ENCODE data around the gene TRIM38.
"Not testable (repeated sequence)": the region's sequence is repeated elsewhere in the genome, so short reads cannot be mapped to it uniquely, and the experiment has no call there.

TRIM38 gene

DNA sequence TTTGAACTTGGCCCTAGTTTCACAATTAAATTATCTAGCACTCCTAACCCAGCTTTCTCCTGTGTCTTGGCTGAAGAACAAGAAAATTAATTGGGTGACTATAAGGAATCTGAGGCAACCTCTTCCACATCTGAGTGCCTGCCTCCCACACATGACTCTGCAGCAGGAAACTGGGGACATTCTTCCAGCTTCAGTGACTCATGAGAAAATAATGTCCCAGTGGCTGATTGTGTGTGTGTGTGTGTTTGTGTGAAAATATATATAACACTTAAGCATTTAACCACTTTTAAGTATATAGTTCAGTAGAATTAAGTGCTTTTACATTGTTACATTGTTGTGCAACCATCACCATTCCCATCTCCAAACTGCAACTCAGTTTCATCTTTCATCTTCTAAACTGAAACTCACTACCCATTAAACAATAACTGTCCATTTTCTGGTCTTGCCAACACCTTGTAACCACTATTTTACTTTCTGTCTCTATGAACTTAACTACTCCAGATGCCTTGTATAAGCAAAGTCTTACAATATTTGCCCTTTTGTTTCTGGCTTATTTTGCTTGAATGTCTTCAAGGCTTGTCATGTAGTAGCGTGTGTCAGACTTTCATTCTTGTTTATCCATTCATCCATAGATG lies 8.7 kb downstream of the TRIM38 start:
- no peak for DNase-seq (ENCODE audit: low spot score)

DNA sequence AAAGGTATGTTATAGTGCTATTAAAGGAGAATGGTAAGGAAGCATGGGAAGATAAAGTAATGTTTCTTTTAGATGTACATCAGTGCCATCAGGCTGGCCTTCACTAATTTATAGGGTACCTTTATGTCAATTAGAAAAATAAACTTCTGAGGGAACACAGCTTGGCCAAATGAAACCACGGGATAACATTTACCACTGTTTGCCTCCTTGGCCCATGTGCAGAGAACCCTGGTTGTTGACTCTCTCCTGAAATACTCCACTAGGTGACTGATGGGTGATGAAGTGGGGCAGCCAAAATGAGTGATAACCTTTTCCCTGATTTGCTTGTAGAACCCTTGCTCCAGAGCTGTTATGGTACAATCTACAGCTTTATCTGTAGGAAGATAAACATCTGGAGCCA lies 9.5 kb downstream of the TRIM38 start:
- DNase-seq (ENCODE audit: low spot score) = no peak

DNA sequence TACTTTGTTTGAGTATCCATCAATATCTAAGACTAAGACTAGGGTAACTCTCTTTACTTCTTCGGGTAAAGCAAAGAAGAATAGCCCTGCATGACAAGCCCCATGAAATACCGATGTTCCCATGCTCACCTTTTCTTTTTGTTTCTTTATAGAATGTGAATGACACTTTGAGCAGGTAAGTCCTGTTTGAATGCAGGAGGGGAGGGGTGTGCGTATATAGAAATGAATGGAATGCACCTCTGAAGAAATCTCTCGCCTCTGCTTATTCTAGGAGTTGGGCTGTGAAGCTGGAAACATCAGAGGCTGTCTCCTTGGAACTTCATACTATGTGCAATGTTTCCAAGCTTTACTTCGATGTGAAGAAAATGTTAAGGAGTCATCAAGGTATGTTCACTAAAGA lies 10.3 kb downstream of the TRIM38 start:
- no peak for DNase-seq (ENCODE audit: low spot score)

DNA sequence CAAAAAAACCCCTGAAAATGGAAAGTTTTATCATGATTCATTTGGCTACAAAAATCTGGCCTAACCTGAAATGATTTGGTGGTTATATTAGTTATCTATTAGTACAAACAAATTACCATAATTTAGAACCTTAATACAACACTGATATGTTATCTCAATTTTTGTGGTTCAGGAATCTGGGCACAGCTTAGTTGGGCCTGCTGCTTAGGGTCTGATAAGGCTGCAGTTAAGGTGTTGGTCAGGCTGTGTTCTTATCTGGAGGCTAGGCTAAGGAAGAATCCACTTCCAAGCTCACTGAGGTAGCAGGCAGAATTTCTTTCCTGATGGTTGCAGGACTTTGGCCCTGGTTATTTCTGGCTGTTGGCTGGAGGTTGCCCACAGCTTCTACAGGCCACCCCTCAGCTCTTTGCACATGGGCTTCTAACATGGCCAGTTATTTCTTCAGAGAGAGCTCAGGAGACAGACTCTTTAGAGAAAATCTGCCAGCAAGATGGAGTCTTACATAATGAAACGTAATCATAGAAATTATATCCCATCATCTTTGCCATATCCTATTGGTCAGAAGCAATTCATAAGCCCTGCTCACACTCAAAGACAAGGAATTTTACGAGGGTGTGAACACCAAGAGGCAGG lies 11.4 kb downstream of the TRIM38 start:
- DNase-seq (ENCODE audit: low spot score) = no peak

DNA sequence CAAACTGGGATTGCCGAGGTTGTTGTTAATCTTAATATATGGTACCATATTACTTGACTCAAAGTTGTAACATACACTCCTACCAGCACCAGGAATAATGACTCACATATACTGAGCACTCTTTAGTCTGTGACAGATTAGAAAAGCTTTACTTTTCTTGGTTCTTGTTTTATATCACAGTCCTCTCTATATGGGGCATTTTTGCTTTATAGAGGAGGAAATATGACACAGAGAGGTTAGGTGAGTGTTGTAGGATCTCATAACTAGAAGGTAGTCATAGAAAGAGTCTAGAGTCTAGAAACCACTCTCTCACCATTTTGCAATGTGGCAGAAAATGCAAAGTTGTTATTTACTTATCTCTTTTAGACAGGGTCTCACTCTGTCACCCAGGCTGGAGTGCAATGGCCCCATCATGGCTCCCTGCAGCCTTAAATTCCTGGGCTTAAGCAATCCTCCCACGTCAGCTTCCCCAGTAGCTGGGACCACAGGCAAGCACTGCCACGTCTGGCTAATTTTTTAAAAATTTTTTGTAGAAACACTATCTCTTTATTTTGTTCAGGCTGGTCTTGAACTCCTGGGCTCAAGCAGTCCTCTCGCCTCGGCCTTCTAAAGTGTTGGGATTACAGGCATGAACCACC lies 13.4 kb downstream of the TRIM38 start:
- peak; percentile 57 for DNase-seq (ENCODE audit: low spot score)

DNA sequence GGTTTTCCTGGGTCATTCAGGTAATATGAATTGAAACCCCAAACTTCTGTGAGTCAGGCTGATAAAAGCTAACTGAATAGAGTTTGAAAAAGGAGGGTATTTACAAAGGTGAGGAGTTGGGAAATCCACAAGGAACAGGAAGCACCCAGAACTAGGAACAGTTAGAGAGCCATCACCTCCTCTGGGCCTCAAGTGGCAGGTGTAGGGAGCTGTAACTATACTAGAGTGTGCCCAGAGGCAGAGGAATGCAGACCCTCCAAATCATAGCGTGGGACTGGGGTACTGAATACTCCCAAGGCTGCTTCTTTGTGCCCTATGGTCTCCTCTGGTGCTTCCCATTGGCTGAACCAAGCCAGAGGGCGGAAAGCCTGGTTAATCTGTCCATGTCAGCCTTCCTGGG lies 18.3 kb downstream of the TRIM38 start:
- no peak for DNase-seq (ENCODE audit: low spot score)

DNA sequence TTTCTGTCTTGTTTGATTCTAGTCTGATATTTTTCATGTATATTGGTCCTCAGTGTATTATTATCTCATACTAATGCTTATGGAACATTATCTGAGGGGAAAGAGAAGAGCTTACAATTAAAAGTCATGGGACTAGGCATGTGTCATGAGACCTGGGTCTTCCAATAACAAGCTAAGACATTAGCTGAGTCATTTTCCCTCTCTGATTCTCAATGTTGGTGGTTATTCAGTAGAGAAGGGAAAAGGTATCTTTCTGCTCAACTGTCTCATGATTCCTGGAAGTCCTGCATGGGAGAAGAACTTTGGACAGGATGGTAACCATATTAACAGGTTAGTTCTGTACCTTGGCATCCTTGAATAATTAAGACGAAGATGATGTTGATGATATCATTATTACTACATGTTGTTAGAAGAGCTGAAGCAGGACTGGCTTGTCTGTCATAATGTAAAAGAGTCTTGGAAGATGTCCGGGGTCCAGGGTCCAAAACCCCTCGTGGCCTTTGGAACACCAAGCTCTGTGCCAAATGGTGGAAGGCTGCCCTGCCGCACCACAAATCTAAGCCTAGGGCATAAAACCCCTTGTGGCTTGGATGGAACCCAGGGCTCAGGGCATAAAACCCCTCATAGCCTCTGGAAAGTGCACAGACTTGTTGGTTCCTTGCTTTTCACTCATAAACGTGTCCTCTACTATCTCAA lies 19.1 kb downstream of the TRIM38 start:
- DNase-seq (ENCODE audit: low spot score) = no peak

DNA sequence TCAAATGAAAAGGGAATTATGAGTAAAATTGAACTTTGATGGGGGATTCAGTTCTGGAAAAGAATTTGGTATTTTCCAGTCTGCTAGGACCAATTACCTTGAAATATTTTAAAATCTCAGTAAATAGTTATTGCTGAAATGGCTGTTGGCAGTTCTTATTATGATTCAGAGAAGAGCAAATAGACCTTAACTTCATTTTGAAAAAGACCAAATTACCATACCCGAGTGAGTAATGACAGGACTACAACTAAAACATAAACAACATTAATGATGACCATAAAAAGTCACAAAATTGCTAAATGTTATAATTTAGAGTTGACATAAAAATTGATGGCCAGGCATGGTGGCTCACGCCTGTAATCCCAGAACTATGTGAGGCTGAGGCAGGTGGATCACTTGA lies 21.7 kb downstream of the TRIM38 start:
- DNase-seq (ENCODE audit: low spot score) = no peak

DNA sequence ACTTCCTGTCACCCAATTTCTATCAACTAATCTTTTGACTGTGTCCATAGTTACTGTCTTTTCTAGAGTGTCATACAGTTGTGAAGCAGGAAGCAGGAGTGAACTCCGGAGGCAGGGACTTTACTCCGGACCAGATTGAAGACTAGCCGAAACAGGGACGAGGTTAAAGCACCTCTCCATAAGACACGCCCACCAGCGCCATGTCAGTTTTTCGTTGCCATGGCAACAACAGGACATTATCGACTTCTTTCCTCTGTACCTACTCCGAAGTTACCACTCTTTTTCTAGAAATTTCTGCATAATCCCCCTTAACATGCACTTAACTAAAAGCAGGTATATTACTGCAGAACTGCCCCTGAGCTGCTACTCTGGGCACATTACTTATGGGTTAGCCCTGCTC lies 25.2 kb downstream of the TRIM38 start:
- no peak for DNase-seq (ENCODE audit: low spot score)

DNA sequence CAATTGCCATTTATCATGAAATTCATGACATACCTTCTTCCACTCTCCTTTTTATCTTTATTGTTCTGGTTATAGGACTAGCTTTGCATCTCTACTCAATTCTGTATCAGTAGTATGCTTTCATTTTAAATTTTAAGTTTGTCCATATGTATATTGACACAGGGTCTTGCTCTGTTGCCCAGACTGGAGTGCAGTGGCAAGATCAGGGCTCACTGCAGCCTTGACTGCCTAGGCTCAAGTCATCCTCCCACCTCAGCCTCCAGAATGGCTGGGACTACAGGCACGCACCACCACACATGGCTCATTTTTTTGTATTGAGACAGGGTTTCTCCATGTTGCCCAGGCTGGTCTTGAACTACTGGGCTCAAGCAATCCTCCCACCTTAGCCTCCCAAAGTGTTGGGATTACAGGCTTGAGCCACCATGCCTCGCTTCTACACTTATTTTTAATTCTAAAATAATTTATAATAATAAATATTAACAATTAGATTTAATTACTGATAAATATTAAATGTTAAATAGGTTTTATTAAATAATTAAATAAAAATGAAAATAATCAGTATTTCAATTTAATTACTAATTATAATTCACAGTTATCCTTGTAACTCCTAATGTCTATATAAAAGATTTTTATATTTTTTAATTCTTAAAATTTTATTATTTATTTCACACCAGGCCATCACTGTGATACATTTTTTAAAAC lies 27.7 kb downstream of the TRIM38 start:
- no peak for DNase-seq (ENCODE audit: low spot score)

DNA sequence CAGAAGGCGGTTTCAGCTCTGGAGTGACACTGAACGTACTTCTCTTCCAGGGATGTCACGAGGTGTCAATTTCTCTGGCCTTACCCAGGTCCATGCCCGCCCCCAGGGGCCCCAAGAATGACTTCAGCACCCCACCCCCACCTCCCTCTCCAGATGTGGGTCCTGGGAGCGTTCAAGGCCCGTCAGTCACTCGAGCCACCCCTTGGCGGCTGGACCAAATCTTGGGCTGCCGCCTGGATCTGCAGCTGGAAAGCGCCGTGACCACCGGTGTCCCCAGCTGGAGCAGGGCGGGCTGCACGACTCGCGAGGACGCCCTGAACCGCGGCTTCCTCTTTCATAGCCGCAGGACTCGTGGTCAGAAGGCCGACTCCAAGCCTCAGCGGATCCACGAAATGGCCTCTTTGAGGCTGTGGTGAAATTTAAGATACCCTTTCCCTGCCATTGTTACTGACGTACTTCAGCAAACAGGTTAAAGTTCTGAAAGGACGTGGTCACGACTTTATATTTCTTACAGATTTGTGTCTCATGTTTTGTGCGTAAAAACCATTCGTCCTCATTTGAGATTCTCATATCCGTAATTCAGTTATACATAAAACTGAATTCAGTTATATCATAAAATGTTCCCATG lies 29.3 kb downstream of the TRIM38 start:
- DNase-seq (ENCODE audit: low spot score) = peak; percentile 38

DNA sequence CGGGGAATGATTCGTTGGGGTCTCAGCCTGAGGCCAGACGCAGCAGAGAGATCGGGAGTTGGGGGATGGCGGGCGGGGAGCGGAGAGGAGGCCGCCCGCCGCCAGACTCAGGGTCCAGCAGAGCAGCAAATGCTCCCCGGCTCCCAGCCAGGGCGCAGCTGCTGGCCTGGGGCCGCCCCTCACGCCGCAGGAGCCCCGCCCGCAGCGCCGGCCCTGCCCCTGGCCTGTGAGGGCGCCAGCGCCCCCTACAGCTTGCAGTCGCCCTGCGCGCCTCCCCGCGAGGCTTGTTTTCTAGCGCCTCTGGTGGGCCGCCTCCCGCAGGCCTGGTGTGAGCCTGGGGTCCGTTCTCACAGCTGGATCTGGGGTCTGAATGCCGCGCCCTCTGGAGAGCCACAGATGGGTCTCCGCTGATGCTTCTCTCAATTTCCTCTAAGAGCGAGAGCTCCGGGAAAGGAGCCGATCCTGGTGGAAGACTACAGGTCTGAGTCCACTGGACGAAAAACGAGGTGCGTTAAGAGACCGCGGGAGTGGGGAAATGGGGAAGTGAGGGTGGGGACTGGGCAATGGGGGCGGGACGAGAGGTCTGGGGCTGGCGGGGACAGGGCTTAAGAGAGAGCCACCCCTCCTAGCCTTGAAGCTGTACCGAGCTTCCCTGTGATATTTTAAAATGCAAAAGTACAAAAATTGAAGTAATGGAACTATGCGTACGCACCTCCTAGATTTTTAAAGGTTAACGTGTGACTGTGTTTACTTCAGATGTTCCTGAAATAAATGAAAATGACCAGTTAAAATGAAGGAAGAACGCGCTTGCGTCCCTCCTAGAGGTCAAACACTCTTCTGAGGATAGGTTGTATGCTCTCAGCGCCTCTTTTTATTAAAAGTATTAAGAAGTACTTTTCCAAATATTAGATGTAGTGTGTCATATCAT lies 30.1 kb downstream of the TRIM38 start:
- DNase-seq (ENCODE audit: low spot score) = peak; percentile 94

DNA sequence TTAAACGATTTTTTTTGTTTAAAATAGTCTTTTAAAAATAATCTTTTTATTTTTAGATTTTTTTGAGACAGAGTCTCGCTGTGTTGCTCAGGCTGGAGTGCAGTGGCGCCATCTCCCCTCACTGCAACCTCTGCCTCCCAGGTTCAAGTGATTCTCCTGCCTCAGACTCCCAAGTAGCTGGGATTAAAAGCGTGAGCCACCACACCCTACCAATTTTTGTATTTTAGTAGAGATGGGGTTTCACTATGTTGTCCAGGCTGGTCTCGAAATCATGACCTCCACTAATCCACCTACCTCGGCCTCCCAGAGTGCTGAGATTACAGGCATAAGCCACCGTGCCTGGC lies 30.7 kb downstream of the TRIM38 start:
- DNase-seq (ENCODE audit: low spot score) = not testable (repeated sequence)

DNA sequence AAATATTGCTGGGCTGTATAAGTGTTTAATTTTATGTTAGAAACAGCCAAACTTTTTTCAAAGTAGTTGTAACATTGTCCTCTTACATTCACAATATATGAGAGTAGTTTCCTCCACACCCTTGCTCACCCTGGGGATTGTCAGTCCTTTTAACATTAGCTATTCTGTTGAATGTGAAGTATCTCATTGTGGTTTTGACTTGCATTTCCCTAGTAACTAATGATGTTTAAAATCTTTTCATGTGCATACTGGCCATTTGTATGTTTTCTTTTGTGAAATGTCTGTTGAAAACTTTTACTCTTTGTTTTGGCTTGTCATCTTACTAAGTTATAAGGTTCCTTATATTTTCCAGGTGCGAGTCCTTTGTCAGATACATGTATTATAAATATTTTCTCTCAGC lies 32.9 kb downstream of the TRIM38 start:
- no peak for DNase-seq (ENCODE audit: low spot score)

DNA sequence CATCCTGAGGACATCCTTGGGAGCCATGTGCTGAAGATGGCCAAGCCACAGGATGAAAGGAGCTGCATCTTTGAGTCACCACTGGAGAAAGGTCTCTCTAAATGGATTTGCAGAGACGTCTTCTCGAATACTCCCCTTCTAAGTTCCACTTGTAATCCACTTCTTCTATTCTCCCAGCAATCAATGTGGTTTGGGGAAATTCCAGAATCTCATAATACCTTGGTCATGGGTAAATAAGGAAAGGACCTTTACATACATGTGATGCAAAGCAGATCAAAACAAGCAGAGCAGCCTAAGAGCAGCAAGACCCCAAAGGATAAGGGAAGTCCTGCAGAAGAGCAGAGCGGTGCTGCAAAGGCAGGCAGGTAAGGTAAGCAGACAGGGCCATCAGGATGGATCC lies 35.3 kb downstream of the TRIM38 start:
- no peak for DNase-seq (ENCODE audit: low spot score)

DNA sequence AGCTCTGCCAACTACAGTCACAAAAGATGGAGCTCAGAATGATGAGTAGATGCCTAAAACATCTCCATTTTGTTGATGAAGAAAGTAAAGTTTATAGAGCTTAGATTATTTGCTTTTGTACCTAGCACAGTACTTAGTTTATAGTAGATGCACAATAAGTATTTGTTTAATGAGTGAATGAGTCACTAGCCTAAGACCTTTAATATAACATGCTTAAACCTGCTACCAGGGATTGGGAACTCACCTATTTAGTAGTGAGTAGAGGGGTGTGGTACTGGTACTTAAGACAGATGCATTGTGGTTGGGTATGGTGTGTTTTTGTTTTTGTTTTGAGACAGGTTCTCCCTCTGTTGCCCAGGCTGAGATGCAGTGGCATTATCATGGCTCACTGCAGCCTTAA lies 35.8 kb downstream of the TRIM38 start:
- no peak for DNase-seq (ENCODE audit: low spot score)

DNA sequence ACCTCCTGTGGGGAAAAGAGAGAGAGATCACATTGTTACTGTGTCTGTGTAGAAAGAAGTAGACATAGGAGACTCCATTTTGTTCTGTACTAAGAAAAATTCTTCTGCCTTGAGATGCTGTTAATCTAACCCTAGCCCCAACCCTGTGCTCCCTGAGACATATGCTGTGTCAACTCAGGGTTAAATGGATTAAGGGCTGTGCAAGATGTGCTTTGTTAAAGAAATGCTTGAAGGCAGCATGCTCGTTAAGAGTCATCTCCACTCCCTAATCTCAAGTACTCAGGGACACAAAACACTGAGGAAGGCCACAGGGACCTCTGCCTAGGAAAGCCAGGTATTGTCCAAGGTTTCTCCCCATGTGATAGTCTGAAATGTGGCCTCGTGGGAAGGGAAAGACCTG lies 36.6 kb downstream of the TRIM38 start:
- not testable (repeated sequence) for DNase-seq (ENCODE audit: low spot score)

DNA sequence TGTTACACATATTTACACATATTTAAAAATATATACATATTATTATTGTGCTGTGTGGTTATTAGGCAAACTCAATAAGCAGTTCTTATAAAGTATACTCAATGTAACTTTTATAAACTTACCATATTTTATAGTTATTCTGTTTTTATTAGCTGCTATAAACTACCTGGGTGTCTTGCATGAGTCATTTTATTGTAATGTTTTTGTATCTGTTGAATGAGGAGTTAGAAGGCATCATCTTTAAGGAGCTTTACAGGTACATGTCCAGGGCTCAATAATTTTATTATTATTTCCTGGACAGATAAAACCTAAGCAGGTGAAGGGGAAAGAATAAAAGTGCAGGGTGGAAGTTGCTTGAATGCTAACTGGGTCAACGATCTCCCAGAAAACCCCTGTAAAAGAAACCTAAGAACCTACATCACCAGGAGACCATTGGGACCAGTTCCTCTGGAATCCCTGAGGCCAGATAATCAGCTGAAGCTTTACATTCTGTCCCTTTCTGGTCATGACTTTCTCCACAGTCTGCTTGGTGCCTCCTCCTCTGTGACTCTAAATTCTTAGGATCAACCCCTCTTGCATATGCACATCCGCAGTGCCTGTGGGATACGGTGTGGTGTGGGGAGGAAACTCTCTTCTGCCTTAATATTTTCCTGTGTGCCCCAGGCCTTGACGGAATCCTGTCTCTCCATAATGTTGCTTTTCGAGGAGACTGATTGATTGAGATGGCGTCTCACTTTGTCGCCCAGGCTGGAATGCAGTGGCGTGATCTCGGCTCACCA lies 38.0 kb downstream of the TRIM38 start:
- DNase-seq (ENCODE audit: low spot score) = no peak

DNA sequence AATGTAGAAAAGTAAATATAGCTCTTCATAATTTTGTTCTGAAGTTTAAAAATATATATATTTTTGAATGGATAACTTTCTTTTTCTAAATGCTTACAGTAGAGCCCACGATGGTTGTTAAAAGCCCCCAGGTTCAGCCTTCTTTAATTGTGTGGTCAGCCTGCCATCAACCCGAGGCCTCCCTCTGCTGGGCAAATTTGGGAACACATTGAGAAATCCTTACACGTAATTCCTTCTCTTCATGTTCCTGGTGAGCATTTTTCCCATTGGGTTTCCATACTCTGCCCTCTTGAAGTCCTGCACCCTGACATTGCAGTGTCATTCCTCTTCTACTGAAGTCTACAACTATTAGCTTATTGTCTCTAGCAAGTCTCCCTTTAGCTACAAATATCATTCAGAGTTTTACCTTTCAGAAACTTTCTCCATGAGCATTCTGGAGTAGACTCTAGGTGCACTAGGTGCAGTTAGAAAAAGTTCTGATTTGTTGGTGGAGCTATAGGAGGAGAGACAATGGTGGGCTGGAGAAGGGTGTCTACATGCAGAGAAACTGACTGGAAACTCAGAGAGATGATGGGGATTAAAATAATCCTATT lies 40.6 kb downstream of the TRIM38 start:
- DNase-seq (ENCODE audit: low spot score) = peak; percentile 45
